ENCODE measurements around the gene RNF144A. TPM values are rescaled to one million over a fixed set of nuclear protein-coding genes. Genes with fewer than 3 reads are reported as not detected.
A peak's percentile ranks its signal among the peaks of the same experiment; 100 is the strongest.

The RNF144A gene
- total RNA-seq, 2 experiments from 2014 or later: 78.7 to 91.1 TPM

- H3K4me1 Mint-ChIP-seq: peaks cover 9% of the 10 kb centered on the region
- no peak for DNase-seq
- peaks cover 34% of the 10 kb centered on the region for H3K36me3 Mint-ChIP-seq
- POLR2A ChIA-PET: no interaction called here
- no peaks in the 10 kb centered on the region for H3K9me3 Mint-ChIP-seq
- H3K27me3 Mint-ChIP-seq: no peaks in the 10 kb centered on the region
- ATAC-seq (ENCODE audit: low read depth): no peak
- H3K27ac Mint-ChIP-seq: peak overlapping the region; percentile 8
- no peak overlapping the region for H3K4me3 Mint-ChIP-seq
Measured at GRCh38 chr2:7027411-7027810, 110.2 kb downstream of the RNF144A start.

GRCh38 chr2:7027956-7028655, 110.9 kb downstream of the RNF144A start:
- no peak for DNase-seq
- POLR2A ChIA-PET: no interaction called here
- H3K27me3 Mint-ChIP-seq: no peaks in the 10 kb centered on the region
- no peak overlapping the region for H3K4me3 Mint-ChIP-seq
- peaks cover 11% of the 10 kb centered on the region for H3K4me1 Mint-ChIP-seq
- peaks cover 34% of the 10 kb centered on the region for H3K36me3 Mint-ChIP-seq
- H3K9me3 Mint-ChIP-seq: no peaks in the 10 kb centered on the region
- no peak for ATAC-seq (ENCODE audit: low read depth)
- H3K27ac Mint-ChIP-seq: peak overlapping the region; percentile 47

- H3K27ac Mint-ChIP-seq: no peak overlapping the region
- DNase-seq (no peak), ATAC-seq (ENCODE audit: low read depth) (no peak)
- no peak overlapping the region for H3K4me3 Mint-ChIP-seq
- H3K9me3 Mint-ChIP-seq: no peaks in the 10 kb centered on the region
- H3K4me1 Mint-ChIP-seq: peaks cover 11% of the 10 kb centered on the region
- peaks cover 32% of the 10 kb centered on the region for H3K36me3 Mint-ChIP-seq
- POLR2A ChIA-PET: no interaction called here
- no peaks in the 10 kb centered on the region for H3K27me3 Mint-ChIP-seq
Measured at GRCh38 chr2:7028846-7029245, 111.6 kb downstream of the RNF144A start.

GRCh38 chr2:7029291-7030059, 112.3 kb downstream of the RNF144A start:
- no peaks in the 10 kb centered on the region for H3K9me3 Mint-ChIP-seq
- POLR2A ChIA-PET: no interaction called here

GRCh38 chr2:7030810-7031209, 113.6 kb downstream of the RNF144A start:
- POLR2A ChIA-PET: interaction anchor here (1.5 kb wide), 1 partner anchor 9 kb away, joined by 3 read pairs; no protein-coding TSS in a partner anchor

More at GRCh38 chr2:7029291-7030059, 112.3 kb downstream of the RNF144A start:
- DNase-seq (no peak), ATAC-seq (ENCODE audit: low read depth) (no peak)
- H3K4me1 Mint-ChIP-seq: peaks cover 11% of the 10 kb centered on the region
- no peaks in the 10 kb centered on the region for H3K27me3 Mint-ChIP-seq
- H3K36me3 Mint-ChIP-seq: peaks cover 33% of the 10 kb centered on the region
- H3K4me3 Mint-ChIP-seq: no peak overlapping the region
- H3K27ac Mint-ChIP-seq: peak overlapping the region; percentile 42

DNA sequence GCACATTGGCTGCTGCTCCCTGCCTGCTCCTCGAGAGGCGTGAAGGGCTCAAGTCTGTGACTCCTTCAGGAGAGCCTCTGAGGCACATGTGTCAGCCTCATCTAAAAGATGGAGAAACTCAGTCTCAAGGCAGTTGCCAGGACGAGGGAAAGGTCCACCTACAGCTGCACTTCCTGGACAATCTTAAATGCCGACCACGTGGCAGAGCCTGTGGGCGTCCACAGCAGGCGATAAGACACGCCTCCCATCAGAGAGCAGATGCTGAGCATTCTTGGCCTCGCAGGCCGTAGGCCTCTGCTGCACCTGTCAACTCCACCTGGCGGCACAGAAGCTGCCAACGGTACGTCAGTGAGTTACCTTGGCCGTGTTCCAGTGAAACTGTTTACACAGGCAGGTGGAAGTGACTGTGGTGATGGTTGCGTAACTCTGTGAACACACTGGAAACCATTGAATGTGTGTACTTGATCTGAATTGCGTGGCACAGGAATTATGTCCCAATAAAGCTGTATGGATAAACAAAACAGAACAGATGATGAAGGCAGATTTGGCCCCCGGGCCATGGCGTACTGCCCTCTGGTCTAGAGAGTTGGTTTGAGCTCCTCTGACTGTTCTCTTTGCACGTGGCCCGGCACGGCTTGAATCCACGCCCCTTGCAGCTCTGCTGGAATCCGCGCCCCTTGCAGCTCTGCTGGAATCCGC, 114.5 kb downstream of the RNF144A start:
- Mint-ChIP-seq H3K27me3 (no peaks in the 10 kb centered on the region), H3K4me3 (no peak overlapping the region), H3K4me1 (peaks cover 11% of the 10 kb centered on the region), H3K27ac (peak overlapping the region; percentile 36), H3K9me3 (no peaks in the 10 kb centered on the region), H3K36me3 (peaks cover 31% of the 10 kb centered on the region)
- POLR2A ChIA-PET: interaction anchor here (1.5 kb wide), 1 partner anchor 9 kb away, joined by 3 read pairs; no protein-coding TSS in a partner anchor
- peak; percentile 43 for ATAC-seq (ENCODE audit: low read depth)
- no peak for DNase-seq

More at GRCh38 chr2:7030810-7031209, 113.6 kb downstream of the RNF144A start:
- no peaks in the 10 kb centered on the region for H3K9me3 Mint-ChIP-seq
- ATAC-seq (ENCODE audit: low read depth) (no peak), DNase-seq (no peak)
- peaks cover 30% of the 10 kb centered on the region for H3K36me3 Mint-ChIP-seq
- H3K27me3 Mint-ChIP-seq: no peaks in the 10 kb centered on the region
- H3K27ac Mint-ChIP-seq: peak overlapping the region; percentile 36
- peaks cover 11% of the 10 kb centered on the region for H3K4me1 Mint-ChIP-seq
- no peak overlapping the region for H3K4me3 Mint-ChIP-seq

DNA sequence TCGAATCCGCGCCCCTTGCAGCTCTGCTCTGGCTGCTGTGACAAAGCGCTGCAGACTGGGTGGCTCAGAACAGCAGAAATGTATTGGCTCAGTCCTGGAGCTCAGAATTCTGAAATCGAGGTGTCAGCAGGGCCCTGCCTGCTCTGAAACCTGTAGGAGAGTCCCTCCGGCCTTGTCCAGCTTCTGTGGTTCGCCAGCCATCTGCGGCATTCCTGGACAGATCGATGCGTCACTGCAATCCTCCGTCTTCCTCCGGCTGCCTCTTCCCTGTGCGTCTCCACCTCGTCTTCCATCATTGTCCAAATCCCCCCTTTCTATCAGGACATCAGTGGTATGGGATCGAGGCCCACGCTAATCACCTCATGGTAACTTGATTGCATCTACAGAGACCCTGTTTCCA, 115.2 kb downstream of the RNF144A start:
- no peak for ATAC-seq (ENCODE audit: low read depth)
- Mint-ChIP-seq H3K9me3 (no peaks in the 10 kb centered on the region), H3K27ac (peak overlapping the region; percentile 25), H3K4me1 (peaks cover 11% of the 10 kb centered on the region), H3K4me3 (no peak overlapping the region), H3K36me3 (peaks cover 31% of the 10 kb centered on the region), H3K27me3 (no peaks in the 10 kb centered on the region)
- POLR2A ChIA-PET: no interaction called here
- DNase-seq: no peak

DNA sequence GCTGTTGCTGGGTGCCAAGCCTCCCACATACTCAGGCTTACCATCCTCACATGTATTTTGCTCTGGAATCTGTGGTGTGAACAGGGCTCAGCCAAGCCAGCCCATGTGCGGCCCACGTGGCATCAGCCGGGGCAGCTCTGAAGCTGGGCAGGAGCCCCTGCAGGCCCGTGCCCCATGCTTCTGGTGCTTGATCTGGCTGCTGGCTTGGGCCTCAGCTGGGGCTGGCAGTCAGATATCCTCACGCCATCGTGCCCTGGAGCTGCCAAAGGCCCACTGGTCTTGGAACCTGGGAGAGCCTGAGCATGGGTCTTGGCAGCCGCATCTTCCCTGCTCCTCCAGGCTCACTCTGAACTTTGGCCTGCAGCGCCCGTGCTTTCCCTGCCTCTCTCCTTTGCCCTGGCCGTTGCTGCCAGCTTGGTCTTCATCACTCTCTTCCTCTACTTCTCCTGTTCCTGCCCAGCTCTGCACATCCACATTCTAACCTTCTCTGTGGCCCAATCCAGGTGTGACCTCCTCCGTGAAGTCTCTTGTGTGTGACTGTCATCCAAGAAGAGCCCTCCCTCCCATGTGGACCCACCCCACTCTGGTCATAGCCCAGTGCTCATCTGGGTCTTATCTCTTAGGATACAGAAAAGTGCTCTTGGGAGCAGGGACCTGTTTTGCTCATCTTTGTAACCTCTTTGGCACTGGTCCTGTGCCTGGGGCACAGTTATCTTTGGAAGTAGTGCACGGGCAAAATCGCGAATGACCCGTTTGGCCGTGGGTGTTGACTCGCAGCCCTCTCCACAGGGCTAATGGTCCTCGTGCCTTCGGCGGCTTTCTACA, 116.1 kb downstream of the RNF144A start:
- peaks cover 11% of the 10 kb centered on the region for H3K4me1 Mint-ChIP-seq
- POLR2A ChIA-PET: no interaction called here
- no peaks in the 10 kb centered on the region for H3K27me3 Mint-ChIP-seq
- no peak overlapping the region for H3K27ac Mint-ChIP-seq
- H3K9me3 Mint-ChIP-seq: peaks cover under 1% of the 10 kb centered on the region
- no peak overlapping the region for H3K4me3 Mint-ChIP-seq
- peaks cover 37% of the 10 kb centered on the region for H3K36me3 Mint-ChIP-seq
- DNase-seq (no peak), ATAC-seq (ENCODE audit: low read depth) (no peak)

GRCh38 chr2:7034303-7034702, 117.1 kb downstream of the RNF144A start:
- no peak for DNase-seq
- peaks cover 11% of the 10 kb centered on the region for H3K4me1 Mint-ChIP-seq
- POLR2A ChIA-PET: no interaction called here
- H3K36me3 Mint-ChIP-seq: peaks cover 43% of the 10 kb centered on the region
- H3K4me3 Mint-ChIP-seq: no peak overlapping the region
- peaks cover 2% of the 10 kb centered on the region for H3K9me3 Mint-ChIP-seq
- H3K27ac Mint-ChIP-seq: no peak overlapping the region
- no peak for ATAC-seq (ENCODE audit: low read depth)
- H3K27me3 Mint-ChIP-seq: no peaks in the 10 kb centered on the region

DNA sequence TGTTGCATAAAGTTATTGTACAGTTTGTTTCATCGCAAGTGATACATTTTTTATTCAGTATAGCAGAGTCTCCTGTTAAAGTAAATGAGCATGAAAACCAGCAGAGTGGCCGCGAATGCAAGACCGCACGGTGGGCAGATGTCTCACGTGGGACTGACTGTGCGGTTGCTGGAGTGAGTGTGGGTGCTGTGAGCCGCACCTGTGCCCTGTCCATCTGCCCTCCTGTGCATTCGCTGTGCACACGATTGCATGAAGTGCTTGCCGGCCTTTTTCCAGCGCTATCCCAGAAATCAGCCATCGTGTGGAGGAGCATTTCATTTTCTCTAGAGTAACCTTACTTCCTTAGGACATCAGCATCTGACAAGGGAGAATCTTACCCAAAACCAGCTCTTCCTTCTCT, 118.7 kb downstream of the RNF144A start:
- H3K27me3 Mint-ChIP-seq: no peaks in the 10 kb centered on the region
- peaks cover 38% of the 10 kb centered on the region for H3K36me3 Mint-ChIP-seq
- POLR2A ChIA-PET: no interaction called here
- no peak overlapping the region for H3K27ac Mint-ChIP-seq
- peaks cover 7% of the 10 kb centered on the region for H3K4me1 Mint-ChIP-seq
- DNase-seq (no peak), ATAC-seq (ENCODE audit: low read depth) (no peak)
- H3K9me3 Mint-ChIP-seq: peaks cover 2% of the 10 kb centered on the region
- no peak overlapping the region for H3K4me3 Mint-ChIP-seq

DNA sequence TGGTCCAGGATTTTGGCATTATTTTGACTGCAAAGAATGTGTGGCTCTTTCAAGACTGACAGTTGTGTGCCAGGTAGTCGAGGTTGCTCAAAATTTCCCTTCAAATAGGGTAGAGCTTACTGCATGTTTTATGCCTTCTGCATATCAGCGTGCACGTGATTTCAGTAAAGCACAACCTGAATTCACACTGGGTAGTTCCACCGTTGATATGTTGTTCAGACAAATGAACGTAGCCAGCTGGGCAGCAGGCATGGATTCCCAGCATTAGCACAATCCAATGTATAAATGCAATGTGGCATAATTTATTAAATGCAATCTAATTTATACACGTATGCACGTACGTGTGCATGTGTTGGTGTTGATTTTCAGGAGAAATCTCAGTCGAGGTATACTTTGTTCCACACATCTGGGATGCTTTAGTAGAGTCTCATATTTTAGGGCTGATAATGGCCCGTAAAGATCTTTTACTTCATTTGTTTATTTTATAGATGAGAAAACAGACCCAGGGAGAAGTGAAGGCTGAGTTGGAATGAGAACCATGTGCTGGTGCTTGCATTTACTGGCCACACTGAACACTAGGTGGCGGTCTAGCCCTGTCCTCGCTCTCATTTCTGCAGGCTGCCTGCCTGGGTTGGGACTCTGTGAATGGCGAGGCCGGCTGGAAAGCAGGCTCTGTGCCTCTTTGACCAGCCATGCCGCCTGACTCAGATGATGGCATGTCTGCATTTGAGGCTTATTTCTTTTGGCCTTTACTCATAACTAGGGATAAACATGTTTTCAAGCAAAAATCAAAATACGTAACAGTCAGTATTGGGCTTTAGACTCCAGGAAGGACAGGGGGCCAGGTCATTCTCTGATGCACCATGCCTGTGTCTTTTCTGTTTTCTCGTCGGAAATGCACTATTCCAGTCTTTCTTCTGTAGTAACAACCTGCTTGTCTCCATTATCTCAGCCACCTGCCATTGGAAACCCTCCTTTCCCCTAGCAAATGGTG, 120.4 kb downstream of the RNF144A start:
- no peaks in the 10 kb centered on the region for H3K4me1 Mint-ChIP-seq
- peak; percentile 38 for ATAC-seq (ENCODE audit: low read depth)
- H3K9me3 Mint-ChIP-seq: peaks cover 2% of the 10 kb centered on the region
- peaks cover 33% of the 10 kb centered on the region for H3K36me3 Mint-ChIP-seq
- POLR2A ChIA-PET: no interaction called here
- no peaks in the 10 kb centered on the region for H3K27me3 Mint-ChIP-seq
- no peak for DNase-seq
- no peak overlapping the region for H3K4me3 Mint-ChIP-seq
- peak overlapping the region; percentile 11 for H3K27ac Mint-ChIP-seq

DNA sequence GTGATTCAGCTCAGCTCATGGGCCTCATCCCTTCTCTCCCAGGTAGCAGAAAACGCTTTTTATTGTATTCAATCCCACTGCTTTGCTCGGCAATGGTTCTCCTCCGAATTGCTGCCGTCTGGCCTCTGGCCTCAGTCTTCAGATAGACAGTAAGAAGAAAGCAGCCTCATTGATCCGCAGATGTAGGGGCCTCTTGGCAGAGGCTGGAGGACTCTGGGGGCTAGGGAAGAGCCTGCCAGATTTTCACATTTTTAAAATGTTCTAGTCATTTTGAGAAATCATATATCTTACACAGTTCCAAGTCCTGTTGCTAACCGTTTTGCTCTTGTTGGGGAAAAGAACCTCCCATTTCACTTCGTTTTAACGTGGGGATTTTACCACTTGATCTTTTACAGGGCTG, 123.3 kb downstream of the RNF144A start:
- Mint-ChIP-seq H3K4me3 (no peak overlapping the region), H3K27me3 (no peaks in the 10 kb centered on the region), H3K4me1 (peaks cover 2% of the 10 kb centered on the region), H3K36me3 (peaks cover 38% of the 10 kb centered on the region), H3K9me3 (peaks cover 2% of the 10 kb centered on the region), H3K27ac (no peak overlapping the region)
- POLR2A ChIA-PET: interaction anchor here (1.2 kb wide), 1 partner anchor 10 kb away, joined by 3 read pairs; no protein-coding TSS in a partner anchor
- no peak for DNase-seq
- no peak for ATAC-seq (ENCODE audit: low read depth)
